Measurements from ENCODE around the gene PCSK6.
A peak's percentile ranks its signal among the peaks of the same experiment; 100 is the strongest.

The PCSK6 gene

GRCh38 chr15:101452572-101452971 is 36.9 kb downstream of the PCSK6 start:
- Histone ChIP-seq H3K4me1 (ENCODE audit: control insufficient read depth, insufficient read depth, low read length) (peaks cover 26% of the 10 kb centered on the region), H3K4me3 (ENCODE audit: low read length) (no peak overlapping the region), H3K36me3 (ENCODE audit: control insufficient read depth, insufficient read depth, low read length, severe bottlenecking) (no peaks in the 10 kb centered on the region), H3K9me3 (ENCODE audit: control insufficient read depth, low read length) (no peaks in the 10 kb centered on the region), H3K27me3 (replicated peaks; ENCODE audit: control insufficient read depth, insufficient read depth, low read length) (no peaks in the 10 kb centered on the region), H3K9ac (ENCODE audit: low read length) (no peak overlapping the region)
- no peak for DNase-seq (ENCODE audit: low read depth)

GRCh38 chr15:101451846-101452245 is 37.7 kb downstream of the PCSK6 start:
- H3K36me3 ChIP-seq (ENCODE audit: control insufficient read depth, insufficient read depth, low read length, severe bottlenecking), result no peaks in the 10 kb centered on the region
- H3K4me1 ChIP-seq (ENCODE audit: control insufficient read depth, insufficient read depth, low read length), result peaks cover 28% of the 10 kb centered on the region
- H3K9me3 ChIP-seq (ENCODE audit: control insufficient read depth, low read length), result no peaks in the 10 kb centered on the region
- H3K27me3 ChIP-seq (replicated peaks; ENCODE audit: control insufficient read depth, insufficient read depth, low read length), result no peaks in the 10 kb centered on the region
- peak; percentile 50 for DNase-seq (ENCODE audit: low read depth)
- peak overlapping the region; percentile 42 for H3K4me3 ChIP-seq (ENCODE audit: low read length)
- peak overlapping the region; percentile 49 for H3K9ac ChIP-seq (ENCODE audit: low read length)

- Histone ChIP-seq H3K9ac (ENCODE audit: low read length) (peak overlapping the region; percentile 49), H3K4me3 (ENCODE audit: low read length) (peak overlapping the region; percentile 42), H3K36me3 (ENCODE audit: control insufficient read depth, insufficient read depth, low read length, severe bottlenecking) (no peaks in the 10 kb centered on the region), H3K27me3 (replicated peaks; ENCODE audit: control insufficient read depth, insufficient read depth, low read length) (no peaks in the 10 kb centered on the region), H3K9me3 (ENCODE audit: control insufficient read depth, low read length) (no peaks in the 10 kb centered on the region), H3K4me1 (ENCODE audit: control insufficient read depth, insufficient read depth, low read length) (peaks cover 32% of the 10 kb centered on the region)
- peak; percentile 13 for DNase-seq (ENCODE audit: low read depth)
These were observed 38.2 kb downstream of the PCSK6 start for GRCh38 chr15:101451266-101451799.

GRCh38 chr15:101450403-101451265 is 38.9 kb downstream of the PCSK6 start:
- H3K27me3 ChIP-seq (replicated peaks; ENCODE audit: control insufficient read depth, insufficient read depth, low read length), result no peaks in the 10 kb centered on the region
- no peak overlapping the region for H3K4me3 ChIP-seq (ENCODE audit: low read length)
- H3K36me3 ChIP-seq (ENCODE audit: control insufficient read depth, insufficient read depth, low read length, severe bottlenecking), result no peaks in the 10 kb centered on the region
- H3K4me1 ChIP-seq (ENCODE audit: control insufficient read depth, insufficient read depth, low read length), result peaks cover 31% of the 10 kb centered on the region
- H3K9ac ChIP-seq (ENCODE audit: low read length), result no peak overlapping the region
- H3K9me3 ChIP-seq (ENCODE audit: control insufficient read depth, low read length), result no peaks in the 10 kb centered on the region
- no peak for DNase-seq (ENCODE audit: low read depth)

GRCh38 chr15:101449471-101450402 is 39.8 kb downstream of the PCSK6 start:
- H3K27me3 ChIP-seq (replicated peaks; ENCODE audit: control insufficient read depth, insufficient read depth, low read length), result no peaks in the 10 kb centered on the region
- H3K36me3 ChIP-seq (ENCODE audit: control insufficient read depth, insufficient read depth, low read length, severe bottlenecking), result no peaks in the 10 kb centered on the region
- H3K9ac ChIP-seq (ENCODE audit: low read length), result no peak overlapping the region
- no peak for DNase-seq (ENCODE audit: low read depth)
- no peak overlapping the region for H3K4me3 ChIP-seq (ENCODE audit: low read length)
- no peaks in the 10 kb centered on the region for H3K9me3 ChIP-seq (ENCODE audit: control insufficient read depth, low read length)
- peaks cover 28% of the 10 kb centered on the region for H3K4me1 ChIP-seq (ENCODE audit: control insufficient read depth, insufficient read depth, low read length)

GRCh38 chr15:101448336-101448735 is 41.2 kb downstream of the PCSK6 start:
- no peaks in the 10 kb centered on the region for H3K36me3 ChIP-seq (ENCODE audit: control insufficient read depth, insufficient read depth, low read length, severe bottlenecking)
- no peaks in the 10 kb centered on the region for H3K27me3 ChIP-seq (replicated peaks; ENCODE audit: control insufficient read depth, insufficient read depth, low read length)
- H3K4me1 ChIP-seq (ENCODE audit: control insufficient read depth, insufficient read depth, low read length), result peaks cover 28% of the 10 kb centered on the region
- no peaks in the 10 kb centered on the region for H3K9me3 ChIP-seq (ENCODE audit: control insufficient read depth, low read length)
- no peak overlapping the region for H3K9ac ChIP-seq (ENCODE audit: low read length)
- no peak for DNase-seq (ENCODE audit: low read depth)
- no peak overlapping the region for H3K4me3 ChIP-seq (ENCODE audit: low read length)

GRCh38 chr15:101447561-101448071 is 41.9 kb downstream of the PCSK6 start:
- Histone ChIP-seq H3K36me3 (ENCODE audit: control insufficient read depth, insufficient read depth, low read length, severe bottlenecking) (no peaks in the 10 kb centered on the region), H3K4me3 (ENCODE audit: low read length) (no peak overlapping the region)
- DNase-seq (ENCODE audit: low read depth), result no peak

GRCh38 chr15:101447168-101447533 is 42.4 kb downstream of the PCSK6 start:
- Histone ChIP-seq H3K36me3 (ENCODE audit: control insufficient read depth, insufficient read depth, low read length, severe bottlenecking) (no peaks in the 10 kb centered on the region), H3K4me1 (ENCODE audit: control insufficient read depth, insufficient read depth, low read length) (peaks cover 26% of the 10 kb centered on the region), H3K27me3 (replicated peaks; ENCODE audit: control insufficient read depth, insufficient read depth, low read length) (no peaks in the 10 kb centered on the region), H3K4me3 (ENCODE audit: low read length) (no peak overlapping the region), H3K9me3 (ENCODE audit: control insufficient read depth, low read length) (no peaks in the 10 kb centered on the region), H3K9ac (ENCODE audit: low read length) (no peak overlapping the region)
- no peak for DNase-seq (ENCODE audit: low read depth)

More at GRCh38 chr15:101447561-101448071, 41.9 kb downstream of the PCSK6 start:
- H3K9me3 ChIP-seq (ENCODE audit: control insufficient read depth, low read length), result no peaks in the 10 kb centered on the region
- H3K27me3 ChIP-seq (replicated peaks; ENCODE audit: control insufficient read depth, insufficient read depth, low read length), result no peaks in the 10 kb centered on the region
- peaks cover 28% of the 10 kb centered on the region for H3K4me1 ChIP-seq (ENCODE audit: control insufficient read depth, insufficient read depth, low read length)
- H3K9ac ChIP-seq (ENCODE audit: low read length), result no peak overlapping the region

GRCh38 chr15:101446518-101447167 is 42.9 kb downstream of the PCSK6 start:
- Histone ChIP-seq H3K36me3 (ENCODE audit: control insufficient read depth, insufficient read depth, low read length, severe bottlenecking) (no peaks in the 10 kb centered on the region), H3K4me3 (ENCODE audit: low read length) (no peak overlapping the region), H3K27me3 (replicated peaks; ENCODE audit: control insufficient read depth, insufficient read depth, low read length) (no peaks in the 10 kb centered on the region), H3K4me1 (ENCODE audit: control insufficient read depth, insufficient read depth, low read length) (peaks cover 21% of the 10 kb centered on the region), H3K9me3 (ENCODE audit: control insufficient read depth, low read length) (no peaks in the 10 kb centered on the region), H3K9ac (ENCODE audit: low read length) (no peak overlapping the region)
- no peak for DNase-seq (ENCODE audit: low read depth)

GRCh38 chr15:101445562-101446517 is 43.7 kb downstream of the PCSK6 start:
- H3K9me3 ChIP-seq (ENCODE audit: control insufficient read depth, low read length), result no peaks in the 10 kb centered on the region
- no peaks in the 10 kb centered on the region for H3K36me3 ChIP-seq (ENCODE audit: control insufficient read depth, insufficient read depth, low read length, severe bottlenecking)
- H3K4me1 ChIP-seq (ENCODE audit: control insufficient read depth, insufficient read depth, low read length), result peaks cover 14% of the 10 kb centered on the region
- H3K27me3 ChIP-seq (replicated peaks; ENCODE audit: control insufficient read depth, insufficient read depth, low read length), result no peaks in the 10 kb centered on the region
- no peak overlapping the region for H3K4me3 ChIP-seq (ENCODE audit: low read length)
- no peak overlapping the region for H3K9ac ChIP-seq (ENCODE audit: low read length)
- DNase-seq (ENCODE audit: low read depth), result peak; percentile 49
